H1 (cell line): ENCODE measurements around the gene DHDH. TPM values are rescaled to one million over a fixed set of nuclear protein-coding genes. Genes with fewer than 3 reads are reported as not detected.
A peak's percentile ranks its signal among the peaks of the same experiment; 100 is the strongest.

Experiments used
- ASH2L ChIP-seq: fragments of 200-600, 300-600 bp; sonication (generic); IDR thresholded peaks from one replicate; pipeline ENCODE4 v1.7.1; 2017; ENCODE audit warnings: low read length
- CBX8 ChIP-seq: fragments of 300-800, 300-1000 bp; sonication (generic); IDR thresholded peaks from 2 replicates; pipeline ENCODE4 v1.7.1; 2016; ENCODE audit warnings: low read depth, low read length, borderline replicate concordance
- CTBP2 ChIP-seq: IDR thresholded peaks from 2 replicates; pipeline ENCODE4 v1.7.0; 2011; ENCODE audit warnings: borderline replicate concordance, mild to moderate bottlenecking, moderate library complexity, mixed read lengths, low read length; ENCODE audit not compliant: insufficient read depth, insufficient read length
- HDAC2 ChIP-seq, 2 experiments: fragments of 300-600 bp in 1 of 2; sonication (generic) in 1 of 2; IDR thresholded peaks; 2 replicates each; pipeline ENCODE4 v1.6.1; 2011 to 2012; ENCODE audit warnings: low read depth in 2 of 2, low read length in 2 of 2, mild to moderate bottlenecking in 2 of 2, moderate library complexity in 2 of 2, borderline replicate concordance in 1 of 2, inconsistent platforms in 1 of 2
- PHF8 ChIP-seq: fragments of 200-600 bp; sonication (generic); conservative IDR thresholded peaks from 2 replicates; pipeline ENCODE4 v1.7.1; 2012; ENCODE audit warnings: low read depth, mild to moderate bottlenecking, inconsistent platforms, low read length, moderate library complexity
- SIN3A ChIP-seq, 2 experiments: IDR thresholded peaks in 1 of 2; conservative IDR thresholded peaks in 1 of 2; 2 replicates each; pipeline ENCODE4 v1.6.1; 2011 to 2012; ENCODE audit warnings: low read length in 2 of 2, improper control_type of control experiment in 1 of 2, low read depth in 1 of 2, mild to moderate bottlenecking in 1 of 2
- SIX5 ChIP-seq: IDR thresholded peaks from 2 replicates; pipeline ENCODE4 v1.6.1; 2011; ENCODE audit warnings: mild to moderate bottlenecking, low read depth, low read length
- SP4 ChIP-seq: IDR thresholded peaks from 2 replicates; pipeline ENCODE4 v1.6.1; 2012; ENCODE audit warnings: low read length, inconsistent platforms
- polyA plus RNA-seq, 7 experiments: library from polyadenylated mRNA; depleted of rRNA in 3 of 7; stranded (reverse) in 5 of 7; unstranded in 2 of 7; fragments of >200 nt in 5 of 7; fragments of 200-250 nt in 2 of 7; gene quantifications; 1 replicate in 5 of 7; 2 replicates in 1 of 7; 4 replicates in 1 of 7; pipeline versions ENCODE4 v1.2.1 to v1.2.3, GENCODE V29; 2011 to 2013; ENCODE audit warnings: missing spikeins in 2 of 7, mixed read lengths in 2 of 7
- total RNA-seq: library from RNA; stranded (reverse); fragmentation: NEBNext Ultra II Directional; extraction: Animal tissue kit (Norgen Biotek cat#: 25700); gene quantifications from 2 replicates; pipeline ENCODE4 v1.2.1, GENCODE V29; 2021
- TF ChIP-seq, protein P1 (sequence below), 3 experiments: IDR thresholded peaks; 1 replicate in 2 of 3; 2 replicates in 1 of 3; pipeline versions ENCODE4 v1.5.1 to v1.6.1; 2011; ENCODE audit warnings: low read length in 3 of 3, mild to moderate bottlenecking in 3 of 3, inconsistent platforms in 2 of 3, low read depth in 1 of 3, moderate library complexity in 1 of 3; ENCODE audit not compliant: insufficient read depth in 1 of 3; ENCODE audit errors: control extremely low read depth in 1 of 3
- TF ChIP-seq, protein P2 (sequence below): IDR thresholded peaks from 2 replicates; pipeline ENCODE4 v1.6.1; 2012; ENCODE audit warnings: inconsistent platforms

The DHDH gene
- total and polyA plus RNA-seq, 2 of the 8 experiments (the other 6 are each of a cell fraction or from before 2014, with no cell fraction given), result 2.2 to 2.8 TPM

DNA sequence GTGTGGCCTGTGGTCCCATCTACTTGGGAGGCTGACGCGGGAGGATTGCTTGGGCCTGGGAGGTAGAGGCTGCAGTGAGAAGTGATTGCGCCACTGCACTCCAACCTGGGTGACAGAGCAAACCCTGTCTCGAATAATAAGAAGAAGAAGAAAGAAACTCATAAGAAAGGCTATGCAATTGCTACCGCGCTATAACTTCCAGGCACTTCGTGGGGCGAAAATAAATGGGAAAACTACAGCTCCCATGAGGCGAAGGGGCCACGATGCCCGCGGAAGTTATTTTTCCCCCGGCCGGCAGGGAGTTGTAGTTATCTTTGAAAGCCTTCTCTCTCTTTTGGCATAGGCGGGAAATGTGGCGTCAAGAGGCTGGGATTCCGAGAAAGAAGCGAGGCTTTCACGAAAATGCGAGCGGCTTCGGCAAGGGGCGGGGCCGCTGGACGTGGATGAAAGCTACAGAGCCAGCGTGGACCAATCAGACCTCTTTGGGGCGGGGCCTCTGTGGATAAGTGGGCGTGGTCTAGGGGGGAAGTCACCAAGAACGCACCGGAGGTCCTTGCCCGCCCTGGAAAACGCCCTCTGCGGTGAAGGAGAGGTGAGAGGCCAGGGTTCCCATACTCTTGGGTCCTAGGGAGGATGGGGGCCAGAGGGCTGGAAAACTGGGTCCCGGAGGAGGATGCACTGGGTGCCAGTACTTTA lies 33.6 kb upstream of the DHDH start, which contains the start of gene NUCB1 (continued):
- TF ChIP-seq HDAC2 (IDR thresholded peaks at IDR 0.05; ENCODE audit: borderline replicate concordance in 1 of 2, low read depth in 2 of 2, low read length in 2 of 2), result no peak
- peak; percentile 69 for TF ChIP-seq ASH2L
- no peak for TF ChIP-seq CBX8
- TF ChIP-seq, protein P1, sequence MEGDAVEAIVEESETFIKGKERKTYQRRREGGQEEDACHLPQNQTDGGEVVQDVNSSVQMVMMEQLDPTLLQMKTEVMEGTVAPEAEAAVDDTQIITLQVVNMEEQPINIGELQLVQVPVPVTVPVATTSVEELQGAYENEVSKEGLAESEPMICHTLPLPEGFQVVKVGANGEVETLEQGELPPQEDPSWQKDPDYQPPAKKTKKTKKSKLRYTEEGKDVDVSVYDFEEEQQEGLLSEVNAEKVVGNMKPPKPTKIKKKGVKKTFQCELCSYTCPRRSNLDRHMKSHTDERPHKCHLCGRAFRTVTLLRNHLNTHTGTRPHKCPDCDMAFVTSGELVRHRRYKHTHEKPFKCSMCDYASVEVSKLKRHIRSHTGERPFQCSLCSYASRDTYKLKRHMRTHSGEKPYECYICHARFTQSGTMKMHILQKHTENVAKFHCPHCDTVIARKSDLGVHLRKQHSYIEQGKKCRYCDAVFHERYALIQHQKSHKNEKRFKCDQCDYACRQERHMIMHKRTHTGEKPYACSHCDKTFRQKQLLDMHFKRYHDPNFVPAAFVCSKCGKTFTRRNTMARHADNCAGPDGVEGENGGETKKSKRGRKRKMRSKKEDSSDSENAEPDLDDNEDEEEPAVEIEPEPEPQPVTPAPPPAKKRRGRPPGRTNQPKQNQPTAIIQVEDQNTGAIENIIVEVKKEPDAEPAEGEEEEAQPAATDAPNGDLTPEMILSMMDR (IDR thresholded peaks at IDR 0.05; ENCODE audit: control extremely low read depth in 1 of 3, insufficient read depth in 1 of 3, low read depth in 1 of 3, low read length in 3 of 3), result peak in 2 of 3 experiments; percentile 8 to 44; a peak in 2 of 4 replicates
- TF ChIP-seq SP4, result peak; percentile 86; the same call in 1 of the 2 replicates
- TF ChIP-seq, protein P2, sequence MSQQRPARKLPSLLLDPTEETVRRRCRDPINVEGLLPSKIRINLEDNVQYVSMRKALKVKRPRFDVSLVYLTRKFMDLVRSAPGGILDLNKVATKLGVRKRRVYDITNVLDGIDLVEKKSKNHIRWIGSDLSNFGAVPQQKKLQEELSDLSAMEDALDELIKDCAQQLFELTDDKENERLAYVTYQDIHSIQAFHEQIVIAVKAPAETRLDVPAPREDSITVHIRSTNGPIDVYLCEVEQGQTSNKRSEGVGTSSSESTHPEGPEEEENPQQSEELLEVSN, result peak; percentile 85
- TF ChIP-seq PHF8, result peak; percentile 35; the same call in 1 of the 2 replicates
- peak in 1 of 2 experiments; percentile 28; a peak in 1 of 4 replicates for TF ChIP-seq SIN3A (conservative IDR thresholded peaks at IDR 0.05 in 1 of 2, IDR thresholded peaks at IDR 0.05 in 1 of 2; ENCODE audit: low read depth in 1 of 2, low read length in 2 of 2)
- peak; percentile 62 for TF ChIP-seq CTBP2
- peak; percentile 76 for TF ChIP-seq SIX5
